HUDEP-2 (cell line): ENCODE results near the gene HNF1A.

Experiments used
- DNase-seq, 76 experiments: peaks; one replicate each; lab custom pipeline; 2025; ENCODE audit not compliant: unreplicated experiment in 76 of 76; lab: John Stamatoyannopoulos, UW

The HNF1A gene

GRCh38 chr12:121008347-121009098 is 30.2 kb downstream of the HNF1A start:
- no peak for DNase-seq

DNA sequence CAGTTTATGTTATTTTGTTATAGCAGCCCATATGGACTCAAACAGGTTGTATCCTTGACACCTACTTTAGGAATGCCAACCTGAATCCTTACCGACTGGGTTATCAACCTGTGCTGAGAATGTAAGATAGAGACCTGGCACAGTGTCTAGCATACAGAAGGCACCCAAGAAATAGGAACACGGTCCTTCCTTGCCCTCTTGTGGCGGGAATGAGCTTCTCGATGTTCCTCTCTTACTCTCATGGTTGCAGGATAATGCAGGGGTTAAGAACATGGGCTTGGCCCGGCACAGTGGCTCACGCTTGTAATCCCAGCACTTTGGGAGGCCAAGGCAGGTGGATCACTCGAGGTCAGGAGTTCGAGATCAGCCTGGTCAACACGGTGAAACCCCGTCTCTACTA is 31.4 kb downstream of the HNF1A start:
- DNase-seq = peak in 25 of 76 experiments; percentile 3 to 39 (median 14)

GRCh38 chr12:121010860-121011259 is 32.5 kb downstream of the HNF1A start:
- DNase-seq = no peak

DNA sequence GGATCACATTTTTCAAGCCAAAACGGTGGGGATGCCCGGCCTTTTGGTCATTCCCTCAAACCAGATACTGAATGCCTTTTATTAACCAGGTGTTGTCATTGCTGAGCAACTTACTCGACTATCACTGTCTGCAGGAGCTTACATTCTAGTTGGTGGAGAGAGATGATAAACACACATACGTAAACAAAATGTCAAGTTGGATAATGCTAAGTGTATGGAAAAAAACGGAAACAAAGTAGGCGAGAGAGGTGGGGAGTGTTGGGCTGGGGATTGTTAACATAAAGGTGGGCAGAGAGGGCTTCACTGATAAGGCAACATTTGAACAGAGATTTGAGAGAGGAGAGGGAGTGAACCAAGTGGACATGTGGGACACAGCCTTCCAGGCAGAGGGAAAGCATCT is 33.5 kb downstream of the HNF1A start:
- no peak for DNase-seq

DNA sequence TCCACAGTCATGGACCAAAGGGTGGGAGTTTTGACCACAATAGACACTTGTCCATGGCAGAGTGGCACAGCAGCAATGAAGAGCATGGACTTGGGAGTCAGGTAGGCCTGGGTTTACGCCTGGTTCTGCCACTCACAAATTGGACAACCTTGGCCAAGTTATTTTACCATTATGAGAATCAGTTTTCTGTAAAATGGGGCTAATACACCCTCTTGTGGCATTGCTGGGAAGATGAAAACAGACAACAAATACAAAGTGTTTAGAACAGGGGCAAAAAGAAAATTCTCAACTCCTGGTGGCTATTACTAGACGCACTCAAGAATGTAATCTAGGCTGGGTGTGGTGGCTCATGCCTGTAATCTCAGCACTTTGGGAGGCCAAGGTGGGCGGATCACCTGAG is 35.4 kb downstream of the HNF1A start:
- no peak for DNase-seq

- DNase-seq = peak in 75 of 76 experiments; percentile 11 to 91 (median 78)
These were observed 37.8 kb downstream of the HNF1A start, which contains the start of gene C12orf43 for GRCh38 chr12:121015825-121016766. Gene C12orf43 (minus strand): TSS chr12:121016487. CDS start chr12:121016474, 13 bp downstream.

- no peak for DNase-seq
These were observed 39.7 kb downstream of the HNF1A start for GRCh38 chr12:121017966-121018491.

GRCh38 chr12:121018860-121019617 is 40.7 kb downstream of the HNF1A start:
- DNase-seq = no peak

GRCh38 chr12:121021754-121022153 is 43.4 kb downstream of the HNF1A start:
- DNase-seq = no peak

GRCh38 chr12:121022713-121023112 is 44.4 kb downstream of the HNF1A start:
- no peak for DNase-seq

GRCh38 chr12:121023799-121024198 is 45.5 kb downstream of the HNF1A start:
- no peak for DNase-seq

GRCh38 chr12:121025442-121026226 is 47.3 kb downstream of the HNF1A start:
- no peak for DNase-seq

- no peak for DNase-seq
These were observed 48.1 kb downstream of the HNF1A start for GRCh38 chr12:121026274-121027045.

DNA sequence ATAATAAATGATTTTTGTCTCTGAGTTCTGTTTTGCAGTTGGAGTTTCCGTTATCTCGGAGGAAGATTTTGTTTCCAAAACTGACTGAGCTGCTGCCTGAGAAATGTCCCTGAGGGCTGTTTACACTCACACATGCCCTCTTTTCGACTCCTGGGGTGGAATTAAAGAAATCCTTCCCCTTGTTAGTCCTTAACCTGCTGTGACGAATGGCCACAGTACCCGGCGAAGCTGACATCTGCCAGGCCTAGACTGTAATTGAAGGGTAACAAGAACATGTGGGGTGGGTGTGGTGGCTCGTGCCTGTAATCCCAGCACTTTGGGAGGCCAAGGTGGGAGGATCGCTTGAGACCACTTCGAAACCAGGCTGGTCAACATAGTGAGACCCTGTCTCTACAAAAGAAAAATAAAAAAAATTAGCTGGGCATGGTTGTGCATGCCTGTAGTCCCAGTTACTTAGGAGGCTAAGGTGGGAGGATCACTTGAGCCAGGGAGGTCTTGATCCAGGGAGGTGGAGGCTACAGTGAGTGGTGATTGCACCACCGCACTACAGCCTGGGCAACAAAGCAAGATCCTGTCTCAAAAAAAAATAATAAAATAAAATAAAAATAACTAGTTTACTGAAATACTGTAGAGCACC is 52.4 kb downstream of the HNF1A start:
- no peak for DNase-seq

- DNase-seq = peak in 1 of 76 experiments; percentile 16
These were observed 55.4 kb downstream of the HNF1A start for GRCh38 chr12:121033625-121034349.

GRCh38 chr12:121034616-121035305 is 56.4 kb downstream of the HNF1A start:
- DNase-seq = no peak

DNA sequence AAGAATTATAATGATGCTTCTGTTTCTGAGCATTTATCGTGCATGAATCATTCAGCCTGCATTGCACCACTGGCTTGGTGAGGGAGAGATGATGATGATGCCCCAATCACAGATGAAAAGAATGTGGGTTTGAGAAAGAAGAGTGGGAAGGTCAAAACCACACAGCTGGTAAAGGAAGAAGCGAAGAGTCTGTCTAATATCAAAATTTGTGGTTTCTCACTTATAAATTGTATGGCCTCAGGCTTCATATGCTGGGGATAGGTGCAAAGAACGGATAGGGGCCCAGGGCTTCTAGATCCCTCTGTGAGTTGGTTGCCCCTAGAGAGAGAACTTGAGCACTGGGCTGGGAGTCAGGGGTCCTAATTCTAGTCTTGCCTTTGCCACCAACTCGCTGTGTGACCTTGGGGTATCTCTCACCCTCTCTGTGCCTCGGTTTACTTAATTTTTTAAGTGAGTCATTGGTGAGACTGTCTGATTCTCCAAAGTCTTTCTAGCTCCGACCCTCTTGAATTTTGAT is 58.5 kb downstream of the HNF1A start:
- DNase-seq = no peak
